HepG2 (cell line): ENCODE results near the gene FRMD8. TPM values are rescaled to one million over a fixed set of nuclear protein-coding genes. Genes with fewer than 3 reads are reported as not detected.

Experiments
- CBX1 ChIP-seq: IDR thresholded peaks from one replicate; pipeline ENCODE4 v1.6.1; 2016; ENCODE audit warnings: antibody characterized with exemption, low read depth
- GMEB1 ChIP-seq: sonication (generic); formaldehyde crosslinking; IDR thresholded peaks from 2 replicates; pipeline ENCODE4 v1.5.1; 2020; ENCODE audit warnings: missing genetic modification reagents, mild to moderate bottlenecking, borderline replicate concordance
- GPN1 ChIP-seq: sonication (generic); formaldehyde crosslinking; IDR thresholded peaks from 2 replicates; pipeline ENCODE4 v1.5.1; 2020; ENCODE audit warnings: missing genetic modification reagents, borderline replicate concordance
- KAT8 ChIP-seq: IDR thresholded peaks from 2 replicates; pipeline ENCODE4 v1.6.1; 2016; ENCODE audit warnings: missing genetic modification reagents, missing compliant biosample characterization
- KDM6A ChIP-seq: IDR thresholded peaks from 2 replicates; pipeline ENCODE4 v1.6.1; 2016; ENCODE audit warnings: low read depth
- LCORL ChIP-seq, 2 experiments: fragments of 450-650 bp in 1 of 2; sonication (generic) in 1 of 2; formaldehyde crosslinking in 1 of 2; IDR thresholded peaks; 2 replicates each; pipeline versions ENCODE4 v1.5.0 to v1.6.1; 2017 to 2020; ENCODE audit warnings: antibody characterized with exemption in 1 of 2, missing genetic modification reagents in 1 of 2
- MAFK ChIP-seq, 2 experiments: IDR thresholded peaks in 1 of 2; conservative IDR thresholded peaks in 1 of 2; 2 replicates each; pipeline ENCODE4 v1.6.1; 2011; ENCODE audit warnings: improper control_type of control experiment in 2 of 2, low read length in 2 of 2
- MBD4 ChIP-seq: IDR thresholded peaks from 2 replicates; pipeline ENCODE4 v1.6.1; 2012; ENCODE audit warnings: low read length, inconsistent platforms, borderline replicate concordance
- MXD4 ChIP-seq: IDR thresholded peaks from 2 replicates; pipeline ENCODE4 v1.6.1; 2016; ENCODE audit warnings: mild to moderate bottlenecking, missing biosample characterization, missing genetic modification reagents
- NCOR1 ChIP-seq: fragments of 200-600 bp; sonication (generic); IDR thresholded peaks from 2 replicates; pipeline ENCODE4 v1.7.0; 2017; ENCODE audit warnings: antibody characterized with exemption, low read length, borderline replicate concordance
- PHF20 ChIP-seq: sonication (generic); formaldehyde crosslinking; IDR thresholded peaks from 2 replicates; pipeline ENCODE4 v1.5.0; 2020; ENCODE audit warnings: mild to moderate bottlenecking, missing genetic modification reagents
- SCMH1 ChIP-seq: sonication (generic); formaldehyde crosslinking; IDR thresholded peaks from 2 replicates; pipeline ENCODE4 v1.9.0; 2021; ENCODE audit warnings: missing genetic modification reagents, mild to moderate bottlenecking, borderline replicate concordance
- SIN3B ChIP-seq: fragments of 150-350 bp; IDR thresholded peaks from 2 replicates; pipeline ENCODE4 v1.6.1; 2014; ENCODE audit warnings: low read length
- SPEN ChIP-seq: sonication (generic); formaldehyde crosslinking; IDR thresholded peaks from 2 replicates; pipeline ENCODE4 v1.5.1; 2020; ENCODE audit warnings: low read depth, mild to moderate bottlenecking, missing genetic modification reagents
- TOPORS ChIP-seq: sonication (generic); formaldehyde crosslinking; IDR thresholded peaks from 2 replicates; pipeline ENCODE4 v1.8.0; 2023; ENCODE audit warnings: mild to moderate bottlenecking, missing genetic modification reagents
- WIZ ChIP-seq: sonication (generic); formaldehyde crosslinking; IDR thresholded peaks from 2 replicates; pipeline ENCODE4 v1.5.1; 2020; ENCODE audit warnings: mild to moderate bottlenecking, missing genetic modification reagents
- ZBTB8A ChIP-seq: sonication (generic); formaldehyde crosslinking; IDR thresholded peaks from 2 replicates; pipeline ENCODE4 v1.4.0; 2020; ENCODE audit warnings: mild to moderate bottlenecking, low read depth, missing genetic modification reagents, borderline replicate concordance
- ZKSCAN8 ChIP-seq: IDR thresholded peaks from 2 replicates; pipeline ENCODE4 v1.6.1; 2016; ENCODE audit warnings: borderline replicate concordance, missing genetic modification reagents, missing compliant biosample characterization
- ZNF17 ChIP-seq: sonication (generic); formaldehyde crosslinking; IDR thresholded peaks from 2 replicates; pipeline ENCODE4 v1.5.0; 2020; ENCODE audit warnings: mild to moderate bottlenecking, missing genetic modification reagents
- ZNF432 ChIP-seq: sonication (generic); formaldehyde crosslinking; IDR thresholded peaks from 2 replicates; pipeline ENCODE4 v1.5.0; 2020; ENCODE audit warnings: missing genetic modification reagents, mild to moderate bottlenecking, borderline replicate concordance
- ZNF609 ChIP-seq: sonication (generic); formaldehyde crosslinking; IDR thresholded peaks from 2 replicates; pipeline ENCODE4 v1.4.0; 2020; ENCODE audit warnings: mild to moderate bottlenecking, missing genetic modification reagents, borderline replicate concordance
- ZNF670 ChIP-seq: sonication (generic); formaldehyde crosslinking; IDR thresholded peaks from 2 replicates; pipeline ENCODE4 v1.8.0; 2022; ENCODE audit warnings: mild to moderate bottlenecking, missing genetic modification reagents, borderline replicate concordance
- ZSCAN21 ChIP-seq: sonication (generic); formaldehyde crosslinking; IDR thresholded peaks from 2 replicates; pipeline ENCODE4 v1.8.0; 2022; ENCODE audit warnings: mild to moderate bottlenecking, missing genetic modification reagents, moderate library complexity, borderline replicate concordance
- polyA plus RNA-seq, 8 experiments: library from polyadenylated mRNA; depleted of rRNA in 3 of 8; stranded (reverse) in 7 of 8; unstranded in 1 of 8; fragments of >200 nt; fragmentation: Illumina TruSeq in 4 of 8; extraction: Trizol in 4 of 8; gene quantifications; 2 replicates each; pipeline versions ENCODE4 v1.2.1 to v1.2.3, GENCODE V29; 2011 to 2016; ENCODE audit warnings: low read depth in 4 of 8, missing spikeins in 1 of 8, mixed read lengths in 1 of 8; ENCODE audit not compliant: insufficient read depth in 1 of 8
- total RNA-seq, 5 experiments: library from RNA; depleted of rRNA; stranded (reverse); fragments of >200 nt; fragmentation: Illumina TruSeq; extraction: Trizol; gene quantifications; 2 replicates each; pipeline ENCODE4 v1.2.3, GENCODE V29; 2016; ENCODE audit warnings: low read depth in 1 of 5

FRMD8 gene
- total and polyA plus RNA-seq, 2 of the 13 experiments (the other 11 are each of a cell fraction or from before 2014, with no cell fraction given), result 5.8 to 20.6 TPM

- 0 out of 2 replicates have a peak, but pooled peaks have one; percentile 56 for TF ChIP-seq ZNF609
- TF ChIP-seq MXD4, result no peak
- peak; percentile 90 for TF ChIP-seq NCOR1
- TF ChIP-seq ZNF17 (CRISPR knock-in tag), result peak; percentile 59; the same call in 1 of the 2 replicates
- TF ChIP-seq SCMH1 (CRISPR knock-in tag), result no peak
- peak; percentile 99 for TF ChIP-seq CBX1
- TF ChIP-seq PHF20 (CRISPR knock-in tag), result no peak
- TF ChIP-seq KAT8, result peak; percentile 19; the same call in 1 of the 2 replicates
- TF ChIP-seq ZNF670 (CRISPR knock-in tag), result no peak
- TF ChIP-seq WIZ (CRISPR knock-in tag), result no peak
- TF ChIP-seq GMEB1 (CRISPR knock-in tag), result no peak
- 0 out of 2 replicates have a peak, but pooled peaks have one; percentile 6 for TF ChIP-seq TOPORS (CRISPR knock-in tag)
- no peak; the same call in 1 of the 2 replicates for TF ChIP-seq ZBTB8A (CRISPR knock-in tag)
- no peak for TF ChIP-seq LCORL (IDR thresholded peaks at IDR 0.05)
- TF ChIP-seq LCORL (CRISPR knock-in tag; IDR thresholded peaks at IDR 0.05), result no peak; the same call in none of the 2 replicates
- TF ChIP-seq GPN1 (CRISPR knock-in tag), result no peak; the same call in 1 of the 2 replicates
- TF ChIP-seq KDM6A (CRISPR knock-in tag), result no peak
- peak; percentile 73; the same call in 1 of the 2 replicates for TF ChIP-seq SPEN (CRISPR knock-in tag)
- 0 out of 2 replicates have a peak, but pooled peaks have one; percentile 56 for TF ChIP-seq ZSCAN21 (CRISPR knock-in tag)
- no peak for TF ChIP-seq MBD4
- TF ChIP-seq ZKSCAN8 (CRISPR knock-in tag), result peak; percentile 63; the same call in 1 of the 2 replicates
- TF ChIP-seq MAFK (conservative IDR thresholded peaks at IDR 0.05 in 1 of 2, IDR thresholded peaks at IDR 0.05 in 1 of 2; ENCODE audit: low read length in 2 of 2), result peak; percentile 19 to 55; a peak in 2 of 4 replicates
- TF ChIP-seq SIN3B, result peak; percentile 66; the same call in 1 of the 2 replicates
- no peak for TF ChIP-seq ZNF432 (CRISPR knock-in tag)
Observed at GRCh38 chr11:65422633-65423515, 36.4 kb downstream of the FRMD8 start, which contains the start of gene NEAT1 (continued).
